SK-N-SH (cell line): Measurements from ENCODE around the gene MYORG.

ENCODE experiments used
- CTCF ChIP-seq: fragments of 200-600 bp; sonication (generic); IDR thresholded peaks from 2 replicates; pipeline ENCODE4 v1.6.1; 2017; ENCODE audit warnings: antibody characterized with exemption, mild to moderate bottlenecking, moderate library complexity
- MEF2A ChIP-seq: IDR thresholded peaks from 2 replicates; pipeline ENCODE4 v1.4.0; 2012; ENCODE audit warnings: low read depth, borderline replicate concordance
- NFIC ChIP-seq: IDR thresholded peaks from 2 replicates; pipeline ENCODE4 v1.4.0; 2012; ENCODE audit warnings: borderline replicate concordance
- POLR2AphosphoS5 ChIP-seq: IDR thresholded peaks from 2 replicates; pipeline ENCODE4 v1.6.1; 2012; ENCODE audit warnings: low read depth, low read length
- ZBTB33 ChIP-seq: IDR thresholded peaks from 2 replicates; pipeline ENCODE4 v1.4.0; 2012; ENCODE audit warnings: low read depth, borderline replicate concordance

- TF ChIP-seq CTCF (no peak), POLR2AphosphoS5 (no peak), NFIC (no peak), ZBTB33 (no peak), MEF2A (no peak)
Measured at GRCh38 chr9:34381323-34381722, 4.6 kb upstream of the MYORG start.
